B cell (primary cell): ENCODE data around the gene UPK2. TPM values are rescaled to one million over a fixed set of nuclear protein-coding genes. Genes with fewer than 3 reads are reported as not detected.

Experiments
- ATAC-seq: fragments of 200-7000 bp; cut with Tn5 transposase; one replicate; pipeline ENCODE4 v1.10.0; 2021; ENCODE audit warnings: low read depth, mild to moderate bottlenecking, moderate number of reproducible peaks, moderate library complexity
- CTCF ChIA-PET: fragments of 350-600 bp; sonication (Branson Sonifier 250); formaldehyde crosslinking; loops from one replicate; lab custom pipeline; 2021; ENCODE audit warnings: antibody characterized with exemption, inconsistent platforms; lab: Charles Lee
- POLR2A ChIA-PET: fragments of 350-600 bp; sonication (Branson Sonifier 250); formaldehyde crosslinking; loops from one replicate; lab custom pipeline; 2021; ENCODE audit warnings: antibody characterized with exemption; lab: Charles Lee
- DNase-seq: peaks from one replicate; pipeline ENCODE4 v3.0.0; 2013
- H2AFZ ChIP-seq: 2 replicates; pipeline ENCODE4 v1.6.1; 2012; ENCODE audit warnings: mild to moderate bottlenecking, low read depth, low read length; ENCODE audit not compliant: insufficient read depth, poor library complexity, severe bottlenecking
- H3K27ac ChIP-seq, 2 donors: 1 replicate in 1 of 2; 2 replicates in 1 of 2; pipeline ENCODE4 v1.5.1; 2012 to 2013; ENCODE audit warnings: low read length in 2 of 2, mild to moderate bottlenecking in 2 of 2, moderate library complexity in 1 of 2
- H3K27me3 ChIP-seq, 4 experiments: fragments of 200-600 bp in 1 of 4; sonication (generic) in 1 of 4; replicated peaks in 1 of 4; 1 replicate in 2 of 4; 2 replicates in 2 of 4; pipeline versions ENCODE4 v1.6.1 to v1.7.0; 2013 to 2016; ENCODE audit warnings: low read length in 3 of 4, mild to moderate bottlenecking in 2 of 4, mixed read lengths in 1 of 4, moderate library complexity in 1 of 4; ENCODE audit not compliant: insufficient read depth in 4 of 4, control insufficient read depth in 3 of 4; ENCODE audit errors: control extremely low read depth in 1 of 4
- H3K36me3 ChIP-seq, 2 experiments: replicated peaks in 1 of 2; 1 replicate in 1 of 2; 2 replicates in 1 of 2; pipeline versions ENCODE4 v1.6.1 to v1.7.1; 2013; ENCODE audit warnings: low read length in 1 of 2; ENCODE audit not compliant: insufficient read depth in 2 of 2, control insufficient read depth in 1 of 2; ENCODE audit errors: control extremely low read depth in 1 of 2, extremely low read depth in 1 of 2
- H3K4me1 ChIP-seq, 2 donors: fragments of 200-600 bp in 1 of 2; sonication (generic) in 1 of 2; 1 replicate in 1 of 2; 2 replicates in 1 of 2; pipeline versions ENCODE4 v1.5.1 to v1.6.1; 2013 to 2017; ENCODE audit warnings: low read length in 2 of 2; ENCODE audit not compliant: control insufficient read depth in 2 of 2, insufficient read depth in 2 of 2
- H3K4me2 ChIP-seq: replicated peaks from 2 replicates; pipeline ENCODE3; 2012; ENCODE audit warnings: mild to moderate bottlenecking, low read depth, low read length; ENCODE audit not compliant: poor library complexity, severe bottlenecking
- H3K4me3 ChIP-seq, 5 experiments: fragments of 200-600 bp in 1 of 5; sonication (generic) in 1 of 5; 1 replicate in 3 of 5; 2 replicates in 2 of 5; pipeline versions ENCODE4 v1.5.1 to v1.7.0; 2011 to 2016; ENCODE audit warnings: low read length in 4 of 5, mild to moderate bottlenecking in 4 of 5, low read depth in 2 of 5, control low read depth in 1 of 5, moderate library complexity in 1 of 5; ENCODE audit not compliant: insufficient read depth in 1 of 5; ENCODE audit errors: control extremely low read depth in 1 of 5, extremely low read depth in 1 of 5
- H3K79me2 ChIP-seq: fragments of 200-600 bp; sonication (generic); one replicate; pipeline ENCODE4 v1.6.0; 2016; ENCODE audit warnings: low read length; ENCODE audit not compliant: control insufficient read depth, insufficient read depth
- H3K9ac ChIP-seq: fragments of 200-600 bp; sonication (generic); 2 replicates; pipeline ENCODE4 v1.6.1; 2017; ENCODE audit warnings: mild to moderate bottlenecking, low read length, moderate library complexity
- H3K9me3 ChIP-seq, 3 donors: one replicate each; pipeline versions ENCODE4 v1.6.1 to v1.7.1; 2013; ENCODE audit warnings: low read length in 2 of 3; ENCODE audit not compliant: control insufficient read depth in 2 of 3, insufficient read depth in 1 of 3; ENCODE audit errors: control extremely low read depth in 1 of 3
- H4K20me1 ChIP-seq: 2 replicates; pipeline ENCODE4 v1.6.0; 2012; ENCODE audit warnings: mild to moderate bottlenecking, low read length; ENCODE audit not compliant: insufficient read depth, control insufficient read depth, poor library complexity, severe bottlenecking
- H3K27ac Mint-ChIP-seq: one replicate; pipeline ENCODE4 v1.8.0; 2021; ENCODE audit warnings: mixed read lengths
- H3K27me3 Mint-ChIP-seq: one replicate; pipeline ENCODE4 v1.8.0; 2021; ENCODE audit warnings: mixed read lengths
- H3K4me1 Mint-ChIP-seq: one replicate; pipeline ENCODE4 v1.8.0; 2021; ENCODE audit warnings: mixed read lengths
- H3K4me3 Mint-ChIP-seq: one replicate; pipeline ENCODE4 v1.8.0; 2021; ENCODE audit warnings: mixed read lengths
- H3K9me3 Mint-ChIP-seq: one replicate; pipeline ENCODE4 v1.8.0; 2022; ENCODE audit warnings: mixed read lengths; ENCODE audit not compliant: insufficient read depth
- EZH2 ChIP-seq: IDR thresholded peaks from 2 replicates; pipeline ENCODE4 v1.6.1; 2012; ENCODE audit warnings: borderline replicate concordance, low read depth, mild to moderate bottlenecking, moderate library complexity, low read length; ENCODE audit not compliant: insufficient read depth, poor library complexity, severe bottlenecking
- WGBS: methylation state at CpG from one replicate; pipeline ENCODE4 v1.1.5; 2013; ENCODE audit warnings: missing lambda C conversion rate; ENCODE audit not compliant: insufficient coverage; 5-methylcytosine and 5-hydroxymethylcytosine counted together
- intact Hi-C: fragments of 100-400 bp; cut with micrococcal nuclease; formaldehyde crosslinking; loops from one replicate; pipeline ENCODE4 v1.10.0; 2022
- polyA plus RNA-seq: library from polyadenylated mRNA; depleted of rRNA; stranded (reverse); fragments of >200 nt; gene quantifications from 2 replicates; pipeline ENCODE4 v1.2.3, GENCODE V29; 2012
- total RNA-seq, 2 donors: library from RNA; stranded (reverse); fragments of 120-200 nt in 1 of 2; gene quantifications; 1 replicate in 1 of 2; 2 replicates in 1 of 2; pipeline versions ENCODE4 v1.2.3 to v1.2.4, GENCODE V29; 2013 to 2022
- TF ChIP-seq, protein P1 (sequence below): fragments of 200-600 bp; IDR thresholded peaks from one replicate; pipeline ENCODE4 v1.8.0; 2022; ENCODE audit warnings: antibody characterized with exemption, mild to moderate bottlenecking

The UPK2 gene
- total and polyA plus RNA-seq, 2 donors (not counting 1 experiment from before 2014, with no cell fraction given), result 0.43 TPM; not detected in 1

DNA sequence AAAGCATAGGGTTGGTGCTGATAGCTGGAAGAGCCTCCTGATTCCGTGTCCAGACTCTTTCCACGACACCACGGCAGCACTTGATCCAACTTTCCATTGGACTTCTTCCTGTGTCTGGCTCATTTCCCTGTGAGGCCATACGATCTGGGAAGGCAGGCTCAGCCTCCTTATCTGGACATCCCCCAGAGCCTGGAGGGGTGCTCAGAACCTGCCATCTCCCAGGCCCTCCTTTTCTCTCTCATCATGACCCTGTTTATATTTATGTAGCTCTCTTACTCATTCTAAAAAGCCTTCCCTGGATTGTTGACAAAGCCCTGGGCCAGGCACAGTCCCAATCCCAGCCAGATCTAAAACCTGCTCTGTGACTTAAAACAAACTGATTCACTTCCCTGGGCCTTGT, 22.6 kb upstream of the UPK2 start:
- Histone ChIP-seq H3K9ac (no peak overlapping the region), H3K36me3 (no peaks in the 10 kb centered on the region), H3K9me3 (peaks cover 0 to 7% (median 0%) of the 10 kb centered on the region in 3 donors), H4K20me1 (no peaks in the 10 kb centered on the region), H3K79me2 (peaks cover 15% of the 10 kb centered on the region), H3K4me1 (peaks cover 27 to 40% of the 10 kb centered on the region in 2 donors), H3K27ac (no peak overlapping the region), H3K4me3 (no peak overlapping the region), H3K27me3 (peaks cover 0 to under 1% (median 0%) of the 10 kb centered on the region in 4 experiments), H2AFZ (no peak overlapping the region), H3K4me2 (no peak overlapping the region)
- 93% methylated on average over 4 of the region's 4 CpGs for WGBS
- ChIA-PET CTCF (interaction anchor here (0.8 to 12.7 kb wide), 5 partner anchors 23 to 243 kb away, joined by 3 to 288 read pairs (median 3); partner anchors contain the start of gene DDX6), POLR2A (interaction anchor here (1.0 kb wide), 1 partner anchor 23 kb away, joined by 3 read pairs; no protein-coding TSS in a partner anchor)
- TF ChIP-seq, protein P1, sequence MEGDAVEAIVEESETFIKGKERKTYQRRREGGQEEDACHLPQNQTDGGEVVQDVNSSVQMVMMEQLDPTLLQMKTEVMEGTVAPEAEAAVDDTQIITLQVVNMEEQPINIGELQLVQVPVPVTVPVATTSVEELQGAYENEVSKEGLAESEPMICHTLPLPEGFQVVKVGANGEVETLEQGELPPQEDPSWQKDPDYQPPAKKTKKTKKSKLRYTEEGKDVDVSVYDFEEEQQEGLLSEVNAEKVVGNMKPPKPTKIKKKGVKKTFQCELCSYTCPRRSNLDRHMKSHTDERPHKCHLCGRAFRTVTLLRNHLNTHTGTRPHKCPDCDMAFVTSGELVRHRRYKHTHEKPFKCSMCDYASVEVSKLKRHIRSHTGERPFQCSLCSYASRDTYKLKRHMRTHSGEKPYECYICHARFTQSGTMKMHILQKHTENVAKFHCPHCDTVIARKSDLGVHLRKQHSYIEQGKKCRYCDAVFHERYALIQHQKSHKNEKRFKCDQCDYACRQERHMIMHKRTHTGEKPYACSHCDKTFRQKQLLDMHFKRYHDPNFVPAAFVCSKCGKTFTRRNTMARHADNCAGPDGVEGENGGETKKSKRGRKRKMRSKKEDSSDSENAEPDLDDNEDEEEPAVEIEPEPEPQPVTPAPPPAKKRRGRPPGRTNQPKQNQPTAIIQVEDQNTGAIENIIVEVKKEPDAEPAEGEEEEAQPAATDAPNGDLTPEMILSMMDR, result no peak
- TF ChIP-seq EZH2, result no peak
- DNase-seq, result no peak
- H3K4me1 Mint-ChIP-seq, result peaks cover 40% of the 10 kb centered on the region
- intact Hi-C loops, result no loop called here
- no peak overlapping the region for H3K4me3 Mint-ChIP-seq
- no peaks in the 10 kb centered on the region for H3K27me3 Mint-ChIP-seq
- no peaks in the 10 kb centered on the region for H3K9me3 Mint-ChIP-seq
- no peak for ATAC-seq
- H3K27ac Mint-ChIP-seq, result no peak overlapping the region

DNA sequence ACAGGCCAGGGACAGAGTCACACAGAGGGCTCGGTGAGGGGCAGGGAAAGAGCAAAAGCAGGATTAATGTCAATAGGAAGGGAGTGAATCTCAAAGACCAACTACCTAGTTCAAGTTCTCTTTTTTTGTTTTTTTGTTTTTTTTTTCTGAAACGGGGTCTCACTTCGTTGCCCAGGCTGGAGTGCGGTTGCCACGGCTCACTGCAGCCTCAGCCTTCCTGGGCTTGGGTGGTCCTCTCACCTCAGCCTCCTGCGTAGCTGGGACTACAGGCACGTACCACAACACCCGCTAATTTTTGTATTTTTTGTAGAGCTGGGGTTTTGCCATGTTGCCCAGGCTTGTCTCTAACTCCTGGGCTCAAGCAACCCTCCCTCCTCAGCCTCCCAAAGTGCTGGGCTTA, 20.7 kb upstream of the UPK2 start:
- H3K27me3 ChIP-seq, result peaks cover 0 to 3% (median 0%) of the 10 kb centered on the region in 4 experiments
- TF ChIP-seq, protein P1, result no peak
- no peak for TF ChIP-seq EZH2
- no peaks in the 10 kb centered on the region for H3K27me3 Mint-ChIP-seq
- WGBS, result 5% methylated on average over 4 of the region's 8 CpGs
- H3K79me2 ChIP-seq, result peaks cover 15% of the 10 kb centered on the region
- H3K4me2 ChIP-seq, result peak overlapping the region; percentile 50
- peak; percentile 72 for DNase-seq
- no peaks in the 10 kb centered on the region for H3K9me3 Mint-ChIP-seq
- H3K4me1 Mint-ChIP-seq, result peaks cover 44% of the 10 kb centered on the region
- H3K9ac ChIP-seq, result no peak overlapping the region
- H3K27ac Mint-ChIP-seq, result peak overlapping the region; percentile 69
- no peaks in the 10 kb centered on the region for H3K36me3 ChIP-seq
- H3K27ac ChIP-seq, result peak overlapping the region in 1 of 2 donors; percentile 23
- ATAC-seq, result peak; percentile 80
- no peak overlapping the region for H2AFZ ChIP-seq
- H3K4me3 Mint-ChIP-seq, result peak overlapping the region; percentile 56
- CTCF ChIA-PET, result interaction anchor here (1.1 to 8.3 kb wide), 5 partner anchors 13 to 245 kb away, joined by 3 to 57 read pairs (median 5); no protein-coding TSS in a partner anchor
- peaks cover 33 to 40% of the 10 kb centered on the region in 2 donors for H3K4me1 ChIP-seq
- intact Hi-C loops, result no loop called here
- peaks cover 0 to 7% (median 0%) of the 10 kb centered on the region in 3 donors for H3K9me3 ChIP-seq
- no peaks in the 10 kb centered on the region for H4K20me1 ChIP-seq
- H3K4me3 ChIP-seq, result no peak overlapping the region
- POLR2A ChIA-PET, result interaction anchor here (0.6 to 1.0 kb wide), 8 partner anchors 12 to 312 kb away, joined by 3 to 12 read pairs (median 4); partner anchors contain the start of gene DDX6
